Upper lobe of right lung (tissue), 1 donor: ENCODE results near the gene SIGLEC6. TPM values are rescaled to one million over a fixed set of nuclear protein-coding genes. Genes with fewer than 3 reads are reported as not detected.

ENCODE experiments used
- ATAC-seq: fragments of 200-7000 bp; cut with Tn5 transposase; one replicate; pipeline ENCODE4 v1.9.1; 2020; ENCODE audit warnings: mild to moderate bottlenecking, moderate library complexity
- DNase-seq: peaks from one replicate; pipeline ENCODE4 v3.0.0-alpha.2; 2020
- H3K27ac ChIP-seq: fragments of 200-600 bp; one replicate; pipeline ENCODE4 v1.8.0; 2022
- H3K27me3 ChIP-seq: fragments of 200-600 bp; one replicate; pipeline ENCODE4 v1.8.0; 2022; ENCODE audit warnings: mild to moderate bottlenecking
- H3K36me3 ChIP-seq: fragments of 200-600 bp; one replicate; pipeline ENCODE4 v1.8.0; 2022
- H3K4me1 ChIP-seq: fragments of 200-600 bp; one replicate; pipeline ENCODE4 v1.8.0; 2022
- H3K4me3 ChIP-seq: fragments of 200-600 bp; one replicate; pipeline ENCODE4 v1.8.0; 2022; ENCODE audit warnings: mild to moderate bottlenecking
- H3K9me3 ChIP-seq: fragments of 200-600 bp; one replicate; pipeline ENCODE4 v1.8.0; 2022
- CTCF ChIP-seq: fragments of 200-600 bp; IDR thresholded peaks from one replicate; pipeline ENCODE4 v1.8.0; 2022; ENCODE audit warnings: antibody characterized with exemption
- intact Hi-C: fragments of 100-400 bp; cut with DNase I; formaldehyde crosslinking; loops from one replicate; pipeline ENCODE4 v1.11.0; 2022
- total RNA-seq: library from RNA; stranded (reverse); fragmentation: NEBNext Ultra II Directional; extraction: Animal tissue kit (Norgen Biotek cat#: 25700); gene quantifications from one replicate; pipeline ENCODE4 v1.2.1, GENCODE V29; 2021
- donor health status: DM: no; HTN: yes; CAD: no; lungs with severe emphysema.

Gene SIGLEC6
- total RNA-seq, 1 donor from 2014 or later: 9.4 TPM

- no peak overlapping the region for H3K27ac ChIP-seq
- intact Hi-C loops: no loop called here
- no peaks in the 10 kb centered on the region for H3K4me1 ChIP-seq
- no peak overlapping the region for H3K4me3 ChIP-seq
- H3K36me3 ChIP-seq: no peaks in the 10 kb centered on the region
- peaks cover 12% of the 10 kb centered on the region for H3K27me3 ChIP-seq
- DNase-seq: no peak
- no peak for ATAC-seq
- H3K9me3 ChIP-seq: no peaks in the 10 kb centered on the region
- TF ChIP-seq CTCF: no peak
Observed at GRCh38 chr19:51525651-51526050, 5.8 kb downstream of the SIGLEC6 start.

GRCh38 chr19:51524666-51525264, 6.7 kb downstream of the SIGLEC6 start:
- no peak for DNase-seq
- intact Hi-C loops: no loop called here
- Histone ChIP-seq H3K27ac (no peak overlapping the region), H3K9me3 (no peaks in the 10 kb centered on the region), H3K4me3 (no peak overlapping the region), H3K4me1 (no peaks in the 10 kb centered on the region), H3K36me3 (no peaks in the 10 kb centered on the region), H3K27me3 (peaks cover 18% of the 10 kb centered on the region)
- ATAC-seq: no peak
- TF ChIP-seq CTCF: no peak

GRCh38 chr19:51521781-51522180, 9.7 kb downstream of the SIGLEC6 start:
- Histone ChIP-seq H3K4me1 (no peaks in the 10 kb centered on the region), H3K9me3 (no peaks in the 10 kb centered on the region), H3K36me3 (no peaks in the 10 kb centered on the region), H3K27me3 (peaks cover 21% of the 10 kb centered on the region), H3K4me3 (no peak overlapping the region), H3K27ac (no peak overlapping the region)
- no peak for TF ChIP-seq CTCF
- DNase-seq (no peak), ATAC-seq (no peak)
- intact Hi-C loops: no loop called here

GRCh38 chr19:51521357-51521756, 10.1 kb downstream of the SIGLEC6 start:
- Histone ChIP-seq H3K4me3 (no peak overlapping the region), H3K27ac (no peak overlapping the region), H3K36me3 (no peaks in the 10 kb centered on the region), H3K27me3 (peaks cover 21% of the 10 kb centered on the region), H3K9me3 (no peaks in the 10 kb centered on the region), H3K4me1 (no peaks in the 10 kb centered on the region)
- intact Hi-C loops: no loop called here
- ATAC-seq (no peak), DNase-seq (no peak)
- no peak for TF ChIP-seq CTCF

- Histone ChIP-seq H3K4me1 (no peaks in the 10 kb centered on the region), H3K9me3 (no peaks in the 10 kb centered on the region), H3K27ac (no peak overlapping the region), H3K36me3 (no peaks in the 10 kb centered on the region), H3K27me3 (peaks cover 21% of the 10 kb centered on the region), H3K4me3 (no peak overlapping the region)
- TF ChIP-seq CTCF: no peak
- intact Hi-C loops: no loop called here
- ATAC-seq (no peak), DNase-seq (no peak)
Observed at GRCh38 chr19:51520728-51521127, 10.7 kb downstream of the SIGLEC6 start.
